ENCODE measurements around the gene DIAPH2.
"Not testable (repeated sequence)": the region's sequence is repeated elsewhere in the genome, so short reads cannot be mapped to it uniquely, and the experiment has no call there.

DIAPH2 gene

DNA sequence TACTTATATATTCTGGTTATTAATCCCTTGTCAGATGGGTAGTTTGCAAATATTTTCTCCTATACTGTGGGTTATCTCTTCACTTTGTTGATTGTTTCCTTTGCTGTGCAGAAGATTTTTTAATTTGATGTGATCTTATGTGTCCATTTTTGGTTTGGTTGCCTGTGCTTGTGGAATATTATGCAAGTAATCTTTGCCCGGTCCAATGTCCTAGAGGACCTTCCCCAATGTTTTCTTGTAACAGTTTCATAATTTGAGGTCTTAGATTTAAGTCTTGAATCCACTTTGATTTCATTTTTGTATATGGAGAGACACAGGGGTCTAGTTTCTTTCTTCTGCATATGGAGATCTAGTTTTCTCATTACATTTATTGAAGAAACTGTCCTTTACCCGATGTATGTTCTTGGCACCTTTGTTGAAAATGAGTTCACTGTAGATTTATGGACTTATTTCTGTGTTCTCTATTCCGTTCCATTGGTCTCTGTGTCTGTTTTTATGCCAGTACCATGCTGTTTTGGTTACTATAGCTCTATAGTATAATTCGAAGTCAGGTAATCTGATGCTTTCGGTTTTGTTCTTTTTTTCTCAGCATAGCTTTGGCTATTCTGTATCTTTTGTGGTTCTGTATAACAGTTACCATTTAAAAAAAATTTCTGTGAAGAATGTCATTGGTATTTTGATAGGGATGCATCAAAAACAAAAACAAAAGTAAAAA lies 34.7 kb downstream of the DIAPH2 start:
- DNase-seq: no peak

- DNase-seq: no peak
Measured at GRCh38 chrX:96721354-96721753, 36.7 kb downstream of the DIAPH2 start.

DNA sequence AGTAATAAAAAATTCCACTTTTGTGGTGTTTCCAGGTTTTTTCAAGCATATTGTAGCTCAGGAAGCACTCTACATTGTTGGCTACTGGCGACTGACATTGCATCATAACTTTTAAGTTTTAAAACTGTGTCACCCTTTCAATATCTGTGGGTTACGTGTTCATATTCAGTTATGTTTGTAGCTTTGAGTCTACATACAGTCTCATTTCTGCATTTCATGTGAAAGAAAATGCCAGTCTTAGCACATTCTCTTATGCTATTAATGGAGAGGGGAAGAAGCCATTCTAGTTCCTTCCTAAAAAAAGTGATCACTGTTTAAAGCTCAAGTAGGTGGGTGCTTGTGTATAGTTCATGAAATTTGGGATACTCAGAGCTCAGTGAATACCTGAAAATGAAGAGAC lies 38.1 kb downstream of the DIAPH2 start:
- DNase-seq: no peak

DNA sequence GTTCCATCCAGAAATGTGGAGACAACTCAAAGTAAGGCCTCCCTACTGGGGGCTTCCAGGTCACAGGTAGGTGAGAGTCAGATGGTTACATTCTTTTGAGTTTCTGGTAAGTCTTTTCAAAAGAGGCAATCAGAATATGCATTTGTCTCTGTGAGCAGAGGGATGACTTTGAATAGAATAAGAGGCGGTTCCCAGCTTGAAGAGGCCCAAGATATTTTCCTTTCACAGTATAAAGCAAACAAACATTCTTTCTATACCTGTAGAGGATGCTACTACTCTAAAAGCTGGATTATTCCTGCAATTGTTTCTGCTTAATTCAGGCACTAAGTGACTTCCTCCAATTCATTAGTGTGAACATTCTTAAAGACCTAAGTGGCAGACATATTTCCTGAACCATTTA lies 44.4 kb downstream of the DIAPH2 start:
- no peak for DNase-seq

GRCh38 chrX:96729868-96730643 lies 45.4 kb downstream of the DIAPH2 start:
- no peak for DNase-seq

GRCh38 chrX:96731000-96731399 lies 46.4 kb downstream of the DIAPH2 start:
- not testable (repeated sequence) for DNase-seq

DNA sequence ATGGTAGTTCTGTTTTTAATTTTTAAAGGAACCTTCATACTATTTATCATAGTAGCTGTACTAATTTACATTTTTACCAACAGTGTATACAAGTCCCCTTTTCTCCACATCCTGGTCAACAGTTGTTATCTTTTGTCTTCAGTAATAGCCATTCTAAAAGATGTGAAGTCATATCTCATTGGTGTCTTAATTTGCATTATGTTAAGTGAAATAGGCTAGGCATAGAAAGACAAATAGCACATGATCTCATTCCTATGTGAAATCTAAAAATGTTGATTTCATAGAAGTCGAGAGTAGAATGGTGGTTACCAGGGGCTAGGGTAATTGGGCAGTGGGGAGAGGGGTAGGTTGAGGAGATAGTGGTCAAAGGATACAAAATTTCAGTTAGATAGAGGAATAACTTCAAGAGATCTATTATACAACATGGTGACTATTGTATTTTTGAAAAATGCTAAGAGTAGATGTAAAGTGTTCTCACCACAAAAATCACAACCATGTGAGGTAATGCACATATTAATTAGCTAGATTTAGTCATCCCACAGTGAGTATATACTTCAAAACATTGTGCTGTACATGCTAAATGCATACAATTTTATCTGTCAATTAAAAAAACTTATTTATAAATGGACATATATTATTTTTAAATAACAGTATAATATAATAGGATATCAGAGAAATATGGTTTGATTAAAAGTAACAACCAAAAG lies 58.9 kb downstream of the DIAPH2 start:
- DNase-seq: no peak

DNA sequence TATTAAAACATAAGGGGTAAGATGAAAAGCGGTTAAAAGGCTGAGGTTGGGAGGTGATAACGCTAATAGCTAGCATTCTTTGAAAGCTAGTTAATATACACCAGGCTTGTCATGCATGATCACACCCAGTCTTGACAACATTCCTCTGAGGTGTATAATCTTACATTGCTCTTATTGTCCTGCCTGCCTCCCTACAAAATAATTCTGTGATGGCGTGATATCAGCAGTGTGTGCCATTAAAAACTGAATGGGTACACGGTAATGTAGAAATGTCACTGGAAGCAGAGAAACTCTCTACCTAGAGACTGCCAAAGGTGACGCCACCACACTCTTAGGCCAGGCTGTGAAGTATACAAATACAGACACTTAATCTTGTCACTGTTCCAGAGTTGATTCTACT lies 68.1 kb downstream of the DIAPH2 start:
- no peak for DNase-seq

- no peak for DNase-seq
Measured at GRCh38 chrX:96753230-96753629, 68.6 kb downstream of the DIAPH2 start.

DNA sequence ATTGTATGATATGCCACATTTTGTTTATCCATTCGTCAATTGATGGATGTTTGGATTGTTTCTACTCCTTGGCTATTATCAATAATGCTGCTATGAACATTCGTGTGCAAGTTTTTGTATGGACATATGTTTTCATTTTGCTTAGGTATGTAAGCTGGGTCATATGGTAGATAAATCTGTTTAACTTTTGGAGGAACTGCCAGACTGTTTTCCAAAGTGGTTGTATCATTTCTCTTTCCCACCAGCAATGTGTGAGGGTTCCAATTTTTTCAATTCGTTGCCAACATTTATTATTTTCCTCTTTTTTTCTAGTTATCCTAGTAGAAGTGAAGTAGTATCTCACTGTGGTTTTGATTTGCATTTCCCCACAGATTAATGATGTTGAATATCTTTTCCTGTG lies 71.8 kb downstream of the DIAPH2 start:
- DNase-seq: no peak

DNA sequence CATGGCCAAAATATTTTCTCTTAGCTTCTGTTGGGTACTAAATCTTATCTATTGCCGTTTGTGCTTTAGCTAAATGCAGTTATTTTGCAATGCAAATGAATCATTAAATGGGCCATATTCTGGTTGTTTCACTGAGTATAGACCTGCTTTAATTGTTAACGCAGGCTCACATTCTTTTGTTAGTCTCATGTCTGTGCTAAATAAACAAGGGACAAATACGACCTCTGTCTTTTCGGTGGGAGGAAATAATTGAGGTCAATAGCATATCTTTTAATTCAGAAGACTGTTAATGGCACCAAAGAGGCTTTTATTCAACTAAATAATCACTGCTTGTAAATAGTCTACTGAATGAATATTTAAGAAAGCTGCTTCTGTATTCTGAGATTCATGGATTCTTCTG lies 76.9 kb downstream of the DIAPH2 start:
- no peak for DNase-seq

DNA sequence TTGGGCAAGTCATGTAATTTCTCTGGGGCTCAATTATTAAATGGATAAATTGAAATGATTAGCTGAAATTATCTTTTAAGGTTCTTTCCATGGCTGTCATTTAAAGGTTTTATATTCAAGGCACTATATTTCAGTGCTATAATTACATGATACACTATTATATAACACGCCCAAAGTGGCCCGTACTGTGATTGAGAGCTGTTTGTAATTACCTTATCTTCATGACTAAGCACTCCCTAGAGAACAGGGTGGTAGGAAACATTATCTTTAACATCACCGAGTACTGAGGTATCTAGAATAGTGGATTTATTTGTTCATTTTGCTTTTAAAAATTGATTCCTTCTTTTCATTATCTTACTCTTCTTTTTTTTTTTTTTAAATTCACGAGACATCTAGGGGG lies 79.0 kb downstream of the DIAPH2 start:
- DNase-seq: no peak

DNA sequence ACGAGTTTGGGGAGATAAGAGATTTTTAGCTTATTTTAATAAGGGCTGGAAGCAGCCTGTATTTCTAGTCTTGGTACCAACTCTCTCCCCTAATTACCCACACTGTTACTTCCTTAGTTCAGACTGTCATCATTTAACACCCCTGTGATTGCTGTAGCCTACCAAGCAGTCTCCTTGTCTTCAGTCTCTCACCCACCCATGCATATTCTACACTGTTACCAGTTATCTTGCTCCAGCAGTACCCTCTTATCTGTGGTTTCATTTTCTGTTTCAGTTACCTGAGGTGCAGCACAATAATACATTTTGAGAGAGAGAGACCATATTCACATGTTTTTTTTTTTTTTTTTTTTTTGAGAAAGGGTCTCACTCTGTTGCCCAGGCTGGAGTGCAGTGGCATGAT lies 80.2 kb downstream of the DIAPH2 start:
- DNase-seq: no peak

DNA sequence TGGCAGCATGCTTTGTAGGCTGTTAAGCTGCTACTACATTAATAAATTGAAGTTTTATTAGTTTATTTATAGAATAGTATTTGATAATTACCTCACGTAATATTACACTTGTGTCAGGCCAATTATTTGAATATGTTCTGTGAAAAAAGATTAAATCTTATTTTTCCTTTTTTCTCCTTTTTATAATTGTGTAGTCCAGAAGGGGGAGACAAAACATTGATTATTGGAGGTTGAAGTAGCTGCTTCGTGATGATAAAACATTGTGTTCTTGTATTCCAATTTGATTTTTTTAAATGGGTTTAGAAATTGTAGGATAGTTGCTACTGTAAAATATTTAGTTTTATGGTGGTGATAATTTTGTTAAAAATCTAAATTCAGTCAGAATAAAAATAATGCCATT lies 85.7 kb downstream of the DIAPH2 start:
- no peak for DNase-seq

- no peak for DNase-seq
Measured at GRCh38 chrX:96771486-96771885, 86.8 kb downstream of the DIAPH2 start.

GRCh38 chrX:96774116-96774515 lies 89.5 kb downstream of the DIAPH2 start:
- no peak for DNase-seq

GRCh38 chrX:96776966-96777365 lies 92.3 kb downstream of the DIAPH2 start:
- DNase-seq: no peak

DNA sequence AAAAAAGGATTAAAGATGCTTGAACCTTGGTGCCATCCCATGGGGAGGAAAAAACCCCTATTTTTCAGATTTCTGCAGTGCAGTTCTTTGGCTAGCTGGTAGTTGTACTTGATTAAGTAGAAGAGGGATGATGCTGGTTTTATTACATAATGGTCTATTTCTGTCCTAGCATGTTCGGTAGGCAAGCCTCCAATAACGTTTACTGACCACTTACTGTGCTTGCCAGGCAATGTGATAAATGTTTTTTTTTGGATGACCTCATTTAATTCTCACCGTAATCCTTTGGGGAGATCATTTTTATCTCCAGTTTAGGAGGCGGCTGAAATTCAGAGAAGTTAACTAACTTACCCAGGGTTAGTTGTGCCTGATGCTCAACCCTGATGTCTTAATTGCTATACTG lies 106.9 kb downstream of the DIAPH2 start:
- no peak for DNase-seq

DNA sequence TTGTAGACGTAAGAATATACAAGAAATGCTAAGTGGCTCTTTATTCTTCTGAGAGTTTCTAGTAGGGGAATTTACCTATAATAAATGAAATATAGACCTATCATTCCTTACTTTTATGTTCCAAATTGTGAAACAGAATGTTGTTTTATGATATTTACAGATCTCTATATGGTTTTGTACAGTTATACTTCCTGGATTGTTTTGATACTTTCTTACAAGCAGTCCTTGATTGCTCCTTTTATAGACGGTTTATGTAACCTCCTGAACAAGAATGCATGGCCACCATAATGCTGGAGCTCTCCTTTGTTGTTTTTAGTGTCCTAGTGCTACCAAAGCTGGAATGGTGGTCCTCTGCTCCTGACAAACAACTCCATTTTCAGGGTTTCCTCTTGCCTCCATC lies 107.4 kb downstream of the DIAPH2 start:
- no peak for DNase-seq

DNA sequence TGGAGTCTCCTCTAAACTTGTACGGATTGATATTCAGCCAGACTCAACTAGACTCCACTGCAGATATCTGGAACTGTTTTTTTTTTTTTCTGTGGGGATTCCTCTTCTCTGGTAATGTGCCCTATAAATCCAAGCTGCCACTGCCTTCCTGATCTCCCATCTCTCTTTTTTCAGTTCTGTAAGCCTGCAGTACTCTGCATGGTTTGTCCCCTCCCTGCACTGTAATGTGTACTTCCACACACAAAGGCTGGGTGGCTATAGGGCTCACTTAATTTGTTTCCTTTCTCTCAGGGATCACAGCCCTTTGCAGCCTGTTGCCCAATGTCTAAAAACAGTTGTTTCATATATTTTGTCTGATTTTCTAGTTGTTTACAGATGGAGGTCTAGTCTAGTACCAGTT lies 114.3 kb downstream of the DIAPH2 start:
- no peak for DNase-seq

GRCh38 chrX:96807318-96807717 lies 122.7 kb downstream of the DIAPH2 start:
- DNase-seq: no peak

- no peak for DNase-seq
Measured at GRCh38 chrX:96820935-96821334, 136.3 kb downstream of the DIAPH2 start.

- DNase-seq: no peak
Measured at GRCh38 chrX:96824166-96824565, 139.5 kb downstream of the DIAPH2 start.

GRCh38 chrX:96833333-96833732 lies 148.7 kb downstream of the DIAPH2 start:
- DNase-seq: no peak

Data from C1 segment of cervical spinal cord (tissue), 14 donors.